RWPE2 (cell line): Measurements from ENCODE around the gene SENP1.

Experiments
- ATAC-seq: fragments of 200-7000 bp; cut with Tn5 transposase; 3 replicates; pipeline ENCODE4 v1.9.1; 2021; ENCODE audit warnings: low read depth
- DNase-seq: peaks from one replicate; pipeline ENCODE4 v3.0.0-alpha.2; 2020; ENCODE audit warnings: low spot score
- H3K27ac ChIP-seq: fragments of 450-650 bp; 2 replicates; pipeline ENCODE4 v1.5.1; 2017; ENCODE audit warnings: mild to moderate bottlenecking; ENCODE audit not compliant: poor library complexity, severe bottlenecking
- H3K27me3 ChIP-seq: fragments of 250-450 bp; sonication (Bioruptor Pico); 2 replicates; pipeline ENCODE4 v1.5.1; 2021; ENCODE audit warnings: mild to moderate bottlenecking, moderate library complexity; ENCODE audit not compliant: insufficient read depth, poor library complexity, severe bottlenecking
- H3K36me3 ChIP-seq: fragments of 250-450 bp; sonication (Bioruptor Pico); 2 replicates; pipeline ENCODE4 v1.5.1; 2020; ENCODE audit warnings: low read depth, mild to moderate bottlenecking, moderate library complexity
- H3K4me1 ChIP-seq: fragments of 250-450 bp; sonication (Bioruptor Pico); 2 replicates; pipeline ENCODE4 v1.5.1; 2021; ENCODE audit warnings: mild to moderate bottlenecking, moderate library complexity; ENCODE audit not compliant: insufficient read depth, poor library complexity, severe bottlenecking
- H3K4me3 ChIP-seq: fragments of 250-450 bp; sonication (Bioruptor Pico); 2 replicates; pipeline ENCODE4 v1.5.1; 2021; ENCODE audit warnings: mild to moderate bottlenecking, moderate library complexity; ENCODE audit not compliant: severe bottlenecking
- H3K9me3 ChIP-seq: fragments of 250-450 bp; sonication (Bioruptor Pico); 2 replicates; pipeline ENCODE4 v1.5.1; 2021; ENCODE audit warnings: mild to moderate bottlenecking, moderate library complexity; ENCODE audit not compliant: severe bottlenecking
- TF ChIP-seq, protein P1 (sequence below): fragments of 450-650 bp; IDR thresholded peaks from one replicate; pipeline ENCODE4 v1.5.1; 2017; ENCODE audit warnings: mild to moderate bottlenecking, moderate library complexity; ENCODE audit not compliant: poor library complexity, severe bottlenecking

Gene SENP1

DNA sequence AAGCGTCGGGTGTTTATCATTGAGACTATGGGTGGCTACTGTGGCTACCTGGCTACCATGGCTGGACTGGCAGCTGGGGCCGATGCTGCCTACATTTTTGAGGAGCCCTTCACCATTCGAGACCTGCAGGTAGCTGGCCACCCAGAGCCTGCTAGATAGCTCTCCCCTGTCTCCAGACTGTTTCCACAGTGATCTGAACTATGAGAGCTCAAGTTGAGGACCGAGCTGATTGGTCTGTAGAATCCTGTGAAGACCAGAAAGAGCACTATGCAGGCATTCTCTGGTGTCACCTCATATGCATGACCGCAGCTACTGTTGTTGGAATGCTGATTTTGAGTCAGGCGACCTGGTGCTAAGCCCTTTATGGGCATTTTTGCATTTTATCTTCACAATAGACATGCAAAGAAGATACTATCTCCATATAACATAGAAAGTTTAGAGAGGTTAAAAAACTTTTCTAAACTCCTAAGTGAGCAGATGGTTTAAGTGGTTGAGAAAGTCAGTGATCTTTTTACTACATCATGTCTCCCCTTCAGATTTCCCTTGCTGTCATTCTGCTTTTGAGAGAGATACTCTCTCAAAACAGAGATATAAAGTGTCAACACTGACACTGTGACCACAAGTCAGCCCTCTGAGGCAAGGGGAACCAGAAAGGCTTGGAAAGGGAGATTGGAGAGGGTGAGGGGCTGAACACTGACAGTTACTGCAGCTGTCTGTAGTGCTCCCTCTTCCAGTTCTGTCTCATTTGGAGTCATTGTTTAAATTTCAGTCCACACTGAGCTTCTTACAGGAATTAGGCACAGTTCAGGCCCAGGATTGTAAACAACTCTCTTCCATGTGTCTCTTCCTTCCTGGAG is 37.2 kb upstream of the SENP1 start:
- H3K9me3 ChIP-seq = no peaks in the 10 kb centered on the region
- TF ChIP-seq, protein P1, sequence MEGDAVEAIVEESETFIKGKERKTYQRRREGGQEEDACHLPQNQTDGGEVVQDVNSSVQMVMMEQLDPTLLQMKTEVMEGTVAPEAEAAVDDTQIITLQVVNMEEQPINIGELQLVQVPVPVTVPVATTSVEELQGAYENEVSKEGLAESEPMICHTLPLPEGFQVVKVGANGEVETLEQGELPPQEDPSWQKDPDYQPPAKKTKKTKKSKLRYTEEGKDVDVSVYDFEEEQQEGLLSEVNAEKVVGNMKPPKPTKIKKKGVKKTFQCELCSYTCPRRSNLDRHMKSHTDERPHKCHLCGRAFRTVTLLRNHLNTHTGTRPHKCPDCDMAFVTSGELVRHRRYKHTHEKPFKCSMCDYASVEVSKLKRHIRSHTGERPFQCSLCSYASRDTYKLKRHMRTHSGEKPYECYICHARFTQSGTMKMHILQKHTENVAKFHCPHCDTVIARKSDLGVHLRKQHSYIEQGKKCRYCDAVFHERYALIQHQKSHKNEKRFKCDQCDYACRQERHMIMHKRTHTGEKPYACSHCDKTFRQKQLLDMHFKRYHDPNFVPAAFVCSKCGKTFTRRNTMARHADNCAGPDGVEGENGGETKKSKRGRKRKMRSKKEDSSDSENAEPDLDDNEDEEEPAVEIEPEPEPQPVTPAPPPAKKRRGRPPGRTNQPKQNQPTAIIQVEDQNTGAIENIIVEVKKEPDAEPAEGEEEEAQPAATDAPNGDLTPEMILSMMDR = no peak
- H3K27ac ChIP-seq = no peak overlapping the region
- DNase-seq (no peak), ATAC-seq (no peak)
- peaks cover 71% of the 10 kb centered on the region for H3K36me3 ChIP-seq
- H3K27me3 ChIP-seq = no peaks in the 10 kb centered on the region
- no peak overlapping the region for H3K4me3 ChIP-seq
- H3K4me1 ChIP-seq = no peaks in the 10 kb centered on the region

DNA sequence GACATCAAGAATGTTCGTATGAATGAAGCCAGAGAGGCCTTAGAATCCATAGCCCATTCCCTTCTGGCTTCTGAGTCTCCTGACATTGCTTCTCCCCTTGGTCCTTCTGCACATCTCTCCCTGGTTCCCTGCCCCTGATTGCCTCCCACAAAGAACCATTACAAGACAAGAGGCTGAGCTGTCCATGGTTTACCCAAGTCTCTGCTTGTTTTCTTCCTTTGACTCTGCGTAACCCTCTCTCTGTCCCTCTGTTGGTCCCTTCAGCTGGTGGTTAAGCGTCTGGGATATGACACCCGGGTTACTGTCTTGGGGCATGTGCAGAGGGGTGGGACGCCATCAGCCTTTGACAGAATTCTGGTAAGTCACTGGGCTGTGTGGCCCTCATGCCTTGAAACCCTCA is 29.1 kb upstream of the SENP1 start:
- no peak overlapping the region for H3K27ac ChIP-seq
- H3K4me3 ChIP-seq = no peak overlapping the region
- TF ChIP-seq, protein P1 = no peak
- peaks cover 80% of the 10 kb centered on the region for H3K36me3 ChIP-seq
- ATAC-seq = no peak
- no peaks in the 10 kb centered on the region for H3K9me3 ChIP-seq
- no peaks in the 10 kb centered on the region for H3K4me1 ChIP-seq
- no peak for DNase-seq
- H3K27me3 ChIP-seq = no peaks in the 10 kb centered on the region

DNA sequence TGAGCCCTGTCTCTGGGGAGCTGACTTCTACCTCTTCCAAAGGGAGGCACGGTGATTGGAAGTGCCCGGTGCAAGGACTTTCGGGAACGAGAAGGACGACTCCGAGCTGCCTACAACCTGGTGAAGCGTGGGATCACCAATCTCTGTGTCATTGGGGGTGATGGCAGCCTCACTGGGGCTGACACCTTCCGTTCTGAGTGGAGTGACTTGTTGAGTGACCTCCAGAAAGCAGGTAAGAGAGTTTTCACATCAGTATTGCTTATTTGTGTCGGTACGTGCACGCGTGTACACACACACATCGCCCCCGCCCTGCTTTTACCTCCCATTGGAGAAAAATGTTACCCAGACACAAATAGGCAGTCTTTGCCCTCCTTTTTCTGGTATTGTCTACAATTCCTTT is 26.9 kb upstream of the SENP1 start:
- DNase-seq = no peak
- Histone ChIP-seq H3K4me1 (no peaks in the 10 kb centered on the region), H3K27me3 (no peaks in the 10 kb centered on the region), H3K9me3 (no peaks in the 10 kb centered on the region), H3K27ac (no peak overlapping the region), H3K4me3 (no peak overlapping the region), H3K36me3 (peaks cover 80% of the 10 kb centered on the region)
- ATAC-seq = no peak
- TF ChIP-seq, protein P1 = no peak

DNA sequence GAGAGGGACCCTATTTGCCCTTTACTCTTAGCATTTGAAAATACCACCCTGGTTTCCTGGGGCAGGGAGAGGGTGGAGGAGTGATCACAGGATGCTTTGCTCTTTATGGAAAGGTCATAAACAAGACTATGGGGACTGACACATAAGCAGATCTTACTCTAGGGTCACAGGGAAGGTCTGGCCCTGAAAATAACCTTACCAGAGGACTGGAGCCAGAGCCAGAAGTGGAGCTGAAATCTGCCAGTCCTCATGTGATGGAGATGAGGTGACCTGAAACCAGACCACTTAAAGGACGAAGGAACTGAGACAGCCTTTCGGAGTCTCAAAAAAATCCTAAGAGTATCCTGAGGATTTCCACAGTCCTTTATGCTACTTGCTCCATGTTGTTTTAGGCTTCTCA is 25.6 kb upstream of the SENP1 start:
- no peak overlapping the region for H3K27ac ChIP-seq
- no peaks in the 10 kb centered on the region for H3K9me3 ChIP-seq
- H3K27me3 ChIP-seq = no peaks in the 10 kb centered on the region
- TF ChIP-seq, protein P1 = no peak
- no peaks in the 10 kb centered on the region for H3K4me1 ChIP-seq
- DNase-seq (no peak), ATAC-seq (no peak)
- H3K4me3 ChIP-seq = no peak overlapping the region
- H3K36me3 ChIP-seq = peaks cover 84% of the 10 kb centered on the region

DNA sequence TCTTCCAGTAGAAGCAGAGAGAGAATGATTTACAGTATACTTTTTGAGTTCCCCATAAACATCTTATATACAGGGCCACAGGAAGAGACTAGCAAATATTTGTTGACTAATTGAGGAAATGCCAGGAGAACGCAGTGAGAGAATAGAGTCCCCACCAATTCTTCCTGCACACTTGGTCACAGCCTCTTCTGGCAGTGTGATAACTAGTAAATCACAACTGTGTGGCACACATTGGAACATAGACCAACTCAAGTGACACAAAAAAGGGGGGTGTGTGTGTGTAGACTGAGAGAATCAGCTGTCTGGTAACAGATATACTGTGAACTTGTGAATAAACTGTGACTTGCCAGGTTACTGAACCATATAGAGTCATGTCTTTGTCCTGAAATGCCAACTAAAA is 23.5 kb upstream of the SENP1 start:
- DNase-seq (no peak), ATAC-seq (no peak)
- Histone ChIP-seq H3K27me3 (no peaks in the 10 kb centered on the region), H3K4me1 (no peaks in the 10 kb centered on the region), H3K36me3 (peaks cover 83% of the 10 kb centered on the region), H3K4me3 (no peak overlapping the region), H3K27ac (no peak overlapping the region), H3K9me3 (no peaks in the 10 kb centered on the region)
- TF ChIP-seq, protein P1 = no peak
